Stomach (tissue), 9 donors: ENCODE data around the gene MTR. TPM values are rescaled to one million over a fixed set of nuclear protein-coding genes. Genes with fewer than 3 reads are reported as not detected.
A peak's percentile ranks its signal among the peaks of the same experiment; 100 is the strongest.

Source experiments
- DNase-seq, 2 donors: peaks; one replicate each; pipeline versions ENCODE4 v3.0.0 to v3.0.0-alpha.2; 2013 to 2019
- H3K27ac ChIP-seq, 5 donors: fragments of 200-600 bp in 4 of 5; sonication (generic) in 4 of 5; one replicate each; pipeline ENCODE4 v1.5.1; 2013 to 2019; ENCODE audit warnings: mild to moderate bottlenecking in 1 of 5, moderate library complexity in 1 of 5
- H3K27me3 ChIP-seq, 3 donors: fragments of 200-600 bp; sonication (generic); one replicate each; pipeline ENCODE4 v1.5.1; 2017 to 2019; ENCODE audit warnings: mixed run types in 1 of 3
- H3K36me3 ChIP-seq, 4 donors: fragments of 200-600 bp; sonication (generic); 1 replicate in 3 of 4; 2 replicates in 1 of 4; pipeline ENCODE4 v1.5.1; 2016 to 2019
- H3K4me1 ChIP-seq, 4 donors: fragments of 200-600 bp; sonication (generic); one replicate each; pipeline ENCODE4 v1.5.1; 2016 to 2019
- H3K4me3 ChIP-seq, 4 donors: fragments of 200-600 bp; sonication (generic) in 3 of 4; one replicate each; pipeline ENCODE4 v1.5.1; 2016 to 2019; ENCODE audit warnings: mild to moderate bottlenecking in 1 of 4
- H3K9me3 ChIP-seq, 4 donors: fragments of 200-600 bp; sonication (generic); one replicate each; pipeline ENCODE4 v1.5.1; 2016 to 2019
- CTCF ChIP-seq, 7 experiments: fragments of 450-650 bp in 4 of 7; fragments of 200-600 bp in 3 of 7; sonication (generic) in 3 of 7; IDR thresholded peaks; one replicate each; pipeline ENCODE4 v1.5.1; 2016 to 2019; ENCODE audit warnings: antibody characterized with exemption in 7 of 7, control low read depth in 2 of 7, mild to moderate bottlenecking in 1 of 7
- EP300 ChIP-seq: sonication (generic); formaldehyde crosslinking; IDR thresholded peaks from one replicate; pipeline ENCODE4 v1.6.1; 2017; ENCODE audit warnings: antibody characterized with exemption
- POLR2A ChIP-seq, 4 donors: fragments of 450-650 bp; IDR thresholded peaks; one replicate each; pipeline ENCODE4 v1.6.1; 2016; ENCODE audit warnings: antibody characterized with exemption in 4 of 4, control low read depth in 2 of 4, mild to moderate bottlenecking in 1 of 4, moderate library complexity in 1 of 4
- POLR2AphosphoS5 ChIP-seq, 3 donors: sonication (generic); formaldehyde crosslinking; IDR thresholded peaks; one replicate each; pipeline ENCODE4 v1.6.1; 2016; ENCODE audit warnings: antibody characterized with exemption in 3 of 3
- WGBS, 5 donors: extraction: QIAGEN DNeasy Blood & Tissue Kit in 3 of 5; methylation state at CpG; one replicate each; pipeline versions ENCODE4 v1.1.5 to v1.1.7; 2013 to 2018; 5-methylcytosine and 5-hydroxymethylcytosine counted together
- intact Hi-C: fragments of 100-400 bp; cut with DNase I; formaldehyde crosslinking; loops from one replicate; pipeline ENCODE4 v1.15.1; 2023; ENCODE audit warnings: low total_unique reads
- polyA plus RNA-seq, 3 donors: library from polyadenylated mRNA; stranded (reverse); fragments of 200-250 nt; gene quantifications; one replicate each; pipeline ENCODE4 v1.2.3, GENCODE V29; 2013
- total RNA-seq, 5 donors: library from RNA; depleted of rRNA; stranded (reverse); fragments of >200 nt; gene quantifications; one replicate each; pipeline versions ENCODE4 v1.1.0 to v1.2.3, GENCODE V29; 2014 to 2016
- donor health status: healthy with polysubstance abuse.
- donor health status: Bipolar disorder and iron deficiency.
- donor health status: healthy.

MTR gene
- total and polyA plus RNA-seq, 8 donors = 3.1 to 57.3 (median 23.6) TPM

- Histone ChIP-seq H3K27ac (peak overlapping the region in 4 of 5 donors; percentile 95 to 98 (median 96)), H3K9me3 (no peaks in the 10 kb centered on the region), H3K4me1 (peaks cover 7 to 37% (median 25%) of the 10 kb centered on the region in 4 donors), H3K36me3 (no peaks in the 10 kb centered on the region), H3K27me3 (no peaks in the 10 kb centered on the region), H3K4me3 (peak overlapping the region; percentile 89 to 96 (median 90))
- 7 to 13% (median 11%) methylated on average over 11 of the region's 11 CpGs for WGBS, 5 donors
- DNase-seq = no peak
- TF ChIP-seq POLR2A (IDR thresholded peaks at IDR 0.05) = no peak
- TF ChIP-seq EP300 = no peak
- TF ChIP-seq CTCF (IDR thresholded peaks at IDR 0.05) = no peak
- no peak for TF ChIP-seq POLR2AphosphoS5 (IDR thresholded peaks at IDR 0.05)
- intact Hi-C loops = no loop called here
These were observed 482 bp upstream of the MTR start for GRCh38 chr1:236794585-236795034.

- intact Hi-C loops = no loop called here
- no peak for TF ChIP-seq POLR2A (IDR thresholded peaks at IDR 0.05)
- no peak for TF ChIP-seq EP300
- TF ChIP-seq POLR2AphosphoS5 (IDR thresholded peaks at IDR 0.05) = no peak
- TF ChIP-seq CTCF (IDR thresholded peaks at IDR 0.05) = no peak
- no peaks in the 10 kb centered on the region for H3K27me3 ChIP-seq
- H3K4me3 ChIP-seq = peak overlapping the region; percentile 89 to 96 (median 90)
- peaks cover 16 to 51% (median 31%) of the 10 kb centered on the region in 4 donors for H3K4me1 ChIP-seq
- no peaks in the 10 kb centered on the region for H3K9me3 ChIP-seq
- DNase-seq = peak in 1 of 2 donors; percentile 76
- WGBS, 5 donors = 1% methylated on average over 41 of the region's 41 CpGs
- H3K36me3 ChIP-seq = no peaks in the 10 kb centered on the region
- peak overlapping the region; percentile 95 to 98 (median 96) for H3K27ac ChIP-seq
These were observed 920 bp downstream of the MTR start for GRCh38 chr1:236795757-236796667.

GRCh38 chr1:236799001-236799400 is 3.9 kb downstream of the MTR start:
- no peak for TF ChIP-seq POLR2AphosphoS5 (IDR thresholded peaks at IDR 0.05)
- TF ChIP-seq CTCF (IDR thresholded peaks at IDR 0.05) = no peak
- TF ChIP-seq POLR2A (IDR thresholded peaks at IDR 0.05) = no peak
- TF ChIP-seq EP300 = no peak

GRCh38 chr1:236800002-236800620 is 5.0 kb downstream of the MTR start:
- H3K9me3 ChIP-seq = no peaks in the 10 kb centered on the region
- intact Hi-C loops = no loop called here
- no peaks in the 10 kb centered on the region for H3K27me3 ChIP-seq
- H3K27ac ChIP-seq = peak overlapping the region in 1 of 5 donors; percentile 18
- peak in 1 of 2 donors; percentile 17 for DNase-seq
- TF ChIP-seq EP300 (no peak), CTCF (IDR thresholded peaks at IDR 0.05) (no peak), POLR2A (IDR thresholded peaks at IDR 0.05) (no peak), POLR2AphosphoS5 (IDR thresholded peaks at IDR 0.05) (no peak)
- peaks cover 0 to 15% (median 11%) of the 10 kb centered on the region in 4 donors for H3K36me3 ChIP-seq
- peaks cover 18 to 70% (median 43%) of the 10 kb centered on the region in 4 donors for H3K4me1 ChIP-seq
- 58 to 82% (median 73%) methylated on average over 5 of the region's 5 CpGs for WGBS, 5 donors
- no peak overlapping the region for H3K4me3 ChIP-seq

More at GRCh38 chr1:236799001-236799400, 3.9 kb downstream of the MTR start:
- no peaks in the 10 kb centered on the region for H3K27me3 ChIP-seq
- intact Hi-C loops = no loop called here
- H3K4me3 ChIP-seq = no peak overlapping the region
- no peak overlapping the region for H3K27ac ChIP-seq
- H3K36me3 ChIP-seq = peaks cover 0 to 12% (median 8%) of the 10 kb centered on the region in 4 donors
- no peak for DNase-seq
- 94 to 99% (median 98%) methylated on average over 5 of the region's 5 CpGs for WGBS, 5 donors
- no peaks in the 10 kb centered on the region for H3K9me3 ChIP-seq
- H3K4me1 ChIP-seq = peaks cover 22 to 75% (median 45%) of the 10 kb centered on the region in 4 donors
